NK-92 treated with Interleukin-12 subunit alpha and Interleukin-12 subunit beta, amount 100 ng/mL, for 24 hours (cell line): ENCODE measurements around the gene FCMR.

Experiments used
- DNase-seq: peaks from one replicate; lab custom pipeline; 2025; lab: John Stamatoyannopoulos, UW

Gene FCMR, protein sequence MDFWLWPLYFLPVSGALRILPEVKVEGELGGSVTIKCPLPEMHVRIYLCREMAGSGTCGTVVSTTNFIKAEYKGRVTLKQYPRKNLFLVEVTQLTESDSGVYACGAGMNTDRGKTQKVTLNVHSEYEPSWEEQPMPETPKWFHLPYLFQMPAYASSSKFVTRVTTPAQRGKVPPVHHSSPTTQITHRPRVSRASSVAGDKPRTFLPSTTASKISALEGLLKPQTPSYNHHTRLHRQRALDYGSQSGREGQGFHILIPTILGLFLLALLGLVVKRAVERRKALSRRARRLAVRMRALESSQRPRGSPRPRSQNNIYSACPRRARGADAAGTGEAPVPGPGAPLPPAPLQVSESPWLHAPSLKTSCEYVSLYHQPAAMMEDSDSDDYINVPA

GRCh38 chr1:206921772-206922265, at the start of gene FCMR:
Gene FCMR (minus strand): TSS chr1:206921941. CDS start chr1:206921854, 87 bp downstream.
- peak; percentile 32 for DNase-seq

DNA sequence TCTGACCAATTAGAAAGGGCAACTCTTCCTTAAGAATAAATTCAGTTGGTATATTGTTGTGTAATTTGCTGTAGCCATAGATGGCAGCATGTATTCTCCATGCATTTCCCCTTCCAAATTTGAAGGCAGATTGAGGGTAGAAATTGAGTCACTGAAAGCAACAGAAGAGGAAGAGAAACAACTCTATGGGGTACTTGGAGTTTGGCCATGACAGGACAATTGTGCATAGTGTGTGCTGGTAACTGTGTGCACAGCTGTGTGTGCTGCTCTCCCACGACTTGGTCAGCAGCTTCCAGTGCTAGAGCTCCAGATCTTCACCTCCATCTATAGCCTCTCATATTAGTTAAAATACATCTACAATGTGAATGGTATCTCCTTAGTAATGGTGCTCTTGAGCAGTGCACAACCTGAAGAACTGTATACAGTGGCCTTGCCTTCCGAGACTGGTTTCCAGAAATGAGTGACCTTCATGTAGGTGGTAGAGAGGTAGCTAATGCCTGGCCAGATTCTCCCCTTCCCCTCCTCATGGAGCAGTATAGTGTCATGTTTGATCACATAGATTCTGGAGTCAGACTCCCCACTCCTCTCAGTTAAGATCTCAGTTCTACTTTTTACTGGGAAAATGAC, 49.4 kb upstream of the FCMR start:
- DNase-seq: no peak

DNA sequence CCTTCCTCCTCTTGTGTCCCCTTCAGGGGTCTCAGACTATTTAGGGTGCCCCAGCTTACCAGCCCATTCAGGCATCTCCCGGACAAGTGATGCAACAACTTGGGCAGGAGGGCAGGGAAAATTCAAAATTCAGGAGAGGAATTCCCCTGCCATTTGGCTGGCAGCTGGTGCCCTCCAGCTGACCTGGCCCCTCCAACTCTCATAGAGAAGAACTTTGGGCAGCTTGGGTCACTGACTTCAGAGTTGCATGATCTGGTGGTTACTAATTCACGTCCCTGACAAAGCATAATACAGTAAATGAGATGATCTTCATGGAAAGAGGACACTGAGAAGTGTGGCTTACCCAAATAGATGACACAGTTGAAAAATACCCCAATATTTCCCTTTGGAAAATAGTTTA, 48.7 kb upstream of the FCMR start, which contains the start of gene FCAMR:
TSS of gene FCAMR (minus strand) at position 15 of the 400 bp plus-strand sequence. CDS start 335 bp downstream, outside the sequence.
- no peak for DNase-seq

GRCh38 chr1:206969090-206969489, 47.3 kb upstream of the FCMR start:
- no peak for DNase-seq

DNA sequence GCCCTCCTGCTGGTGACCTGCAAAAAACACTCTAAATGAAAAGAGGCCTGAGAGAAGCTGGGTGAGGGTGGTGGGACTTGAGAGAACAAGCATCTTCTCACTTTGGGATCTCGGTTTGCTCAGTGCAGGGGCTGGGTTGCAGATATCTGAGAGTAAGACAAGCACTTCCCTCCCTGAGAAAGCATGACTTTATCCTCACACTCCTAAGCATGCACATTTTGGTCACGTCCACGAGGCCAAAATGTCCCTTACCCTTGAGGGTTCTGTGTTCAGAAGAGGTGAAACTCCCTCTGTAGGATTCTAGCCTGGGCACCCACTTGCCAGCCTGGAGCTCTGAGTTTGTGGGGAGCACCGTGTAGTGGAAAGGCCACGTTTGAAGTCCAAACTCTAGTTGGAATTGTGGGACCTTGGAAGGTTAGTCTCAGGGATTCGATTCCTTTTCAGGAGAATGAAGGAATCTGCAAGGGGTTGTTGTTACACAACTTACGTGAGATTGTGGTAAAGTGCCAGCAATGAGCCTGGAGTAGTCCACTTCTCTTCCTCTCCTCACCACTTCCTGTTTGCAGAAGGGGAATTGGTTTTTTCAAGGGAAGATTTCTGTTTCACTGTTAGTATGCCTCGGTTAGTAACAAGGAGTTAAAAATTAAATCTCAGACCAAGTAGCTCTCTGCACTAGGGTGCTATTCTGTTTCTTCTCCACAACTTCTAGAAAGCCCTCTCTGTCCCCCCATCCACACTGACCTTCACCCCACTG, 45.5 kb upstream of the FCMR start:
- DNase-seq: no peak

DNA sequence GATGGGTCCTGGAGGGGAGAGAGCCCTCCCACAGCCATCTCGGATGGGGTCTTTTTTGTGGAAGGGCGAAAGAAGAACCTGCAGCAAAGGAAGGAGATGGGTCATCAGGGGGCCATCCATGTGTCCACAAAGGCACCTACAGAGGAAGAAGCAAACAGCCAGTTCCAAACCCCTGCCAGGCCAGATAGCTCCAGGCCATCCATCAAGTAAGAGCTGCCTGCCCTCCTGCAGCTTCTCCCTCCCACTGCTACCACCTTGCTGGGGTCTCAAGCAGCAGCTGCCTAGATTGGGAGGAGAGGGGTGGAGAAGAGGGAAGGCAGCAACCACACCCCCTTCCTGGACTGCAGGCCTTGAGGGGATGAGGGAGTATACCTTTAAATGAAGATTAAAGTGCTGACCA, 44.0 kb upstream of the FCMR start:
- DNase-seq: no peak

GRCh38 chr1:206963740-206964139, 42.0 kb upstream of the FCMR start:
- no peak for DNase-seq

DNA sequence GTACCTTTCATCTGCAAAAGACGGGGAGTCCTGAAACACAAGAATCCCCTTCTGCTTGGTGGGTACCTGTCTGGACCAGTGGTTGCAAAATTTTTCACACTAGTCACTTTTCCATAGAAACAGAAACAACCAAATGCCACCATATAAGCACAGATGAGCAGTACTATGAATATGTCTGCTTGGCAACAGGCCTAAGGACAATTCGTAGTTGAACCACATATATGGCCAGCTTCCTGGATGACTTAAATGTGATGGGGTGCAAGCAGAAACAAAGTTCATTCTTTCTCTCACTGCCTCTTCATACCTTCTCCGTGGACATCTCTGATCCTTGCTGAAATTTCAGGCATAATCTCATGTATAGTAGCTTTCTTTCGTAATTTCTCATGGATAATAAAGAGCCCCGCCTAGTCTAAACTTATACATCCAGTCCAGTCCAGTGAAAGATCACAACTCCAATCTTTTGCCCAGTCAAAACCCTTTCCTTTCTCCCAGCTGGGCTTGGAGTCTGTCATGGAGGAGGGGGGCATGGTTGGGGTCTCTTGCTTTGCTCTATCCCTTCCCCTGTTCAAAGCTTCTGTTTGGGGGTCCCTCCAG, 41.5 kb upstream of the FCMR start:
- no peak for DNase-seq

GRCh38 chr1:206962272-206962671, 40.5 kb upstream of the FCMR start:
- DNase-seq: no peak

GRCh38 chr1:206961668-206962067, 39.9 kb upstream of the FCMR start:
- DNase-seq: no peak

GRCh38 chr1:206960676-206961386, 39.1 kb upstream of the FCMR start:
- no peak for DNase-seq

- no peak for DNase-seq
These were observed 36.4 kb upstream of the FCMR start for GRCh38 chr1:206958144-206958543.

DNA sequence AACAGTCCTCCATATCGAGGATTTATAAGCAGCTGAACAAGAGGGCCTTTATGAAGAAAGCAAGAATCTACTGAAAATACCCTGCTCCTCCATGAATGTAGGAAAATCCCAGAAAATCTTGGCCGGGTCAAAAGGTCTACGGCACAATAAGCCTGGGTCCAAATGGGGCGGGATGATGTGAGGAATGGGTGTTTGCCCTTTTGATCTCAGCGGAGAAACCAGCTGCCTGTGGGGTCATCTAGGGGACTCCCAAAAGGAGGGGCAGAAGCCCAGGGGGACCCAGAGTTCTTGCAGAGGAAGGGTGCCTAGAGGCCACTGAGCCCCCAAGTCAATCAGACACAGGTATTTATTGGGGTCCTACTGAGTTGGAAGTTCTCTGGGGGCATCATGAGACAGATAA, 35.9 kb upstream of the FCMR start:
- no peak for DNase-seq

DNA sequence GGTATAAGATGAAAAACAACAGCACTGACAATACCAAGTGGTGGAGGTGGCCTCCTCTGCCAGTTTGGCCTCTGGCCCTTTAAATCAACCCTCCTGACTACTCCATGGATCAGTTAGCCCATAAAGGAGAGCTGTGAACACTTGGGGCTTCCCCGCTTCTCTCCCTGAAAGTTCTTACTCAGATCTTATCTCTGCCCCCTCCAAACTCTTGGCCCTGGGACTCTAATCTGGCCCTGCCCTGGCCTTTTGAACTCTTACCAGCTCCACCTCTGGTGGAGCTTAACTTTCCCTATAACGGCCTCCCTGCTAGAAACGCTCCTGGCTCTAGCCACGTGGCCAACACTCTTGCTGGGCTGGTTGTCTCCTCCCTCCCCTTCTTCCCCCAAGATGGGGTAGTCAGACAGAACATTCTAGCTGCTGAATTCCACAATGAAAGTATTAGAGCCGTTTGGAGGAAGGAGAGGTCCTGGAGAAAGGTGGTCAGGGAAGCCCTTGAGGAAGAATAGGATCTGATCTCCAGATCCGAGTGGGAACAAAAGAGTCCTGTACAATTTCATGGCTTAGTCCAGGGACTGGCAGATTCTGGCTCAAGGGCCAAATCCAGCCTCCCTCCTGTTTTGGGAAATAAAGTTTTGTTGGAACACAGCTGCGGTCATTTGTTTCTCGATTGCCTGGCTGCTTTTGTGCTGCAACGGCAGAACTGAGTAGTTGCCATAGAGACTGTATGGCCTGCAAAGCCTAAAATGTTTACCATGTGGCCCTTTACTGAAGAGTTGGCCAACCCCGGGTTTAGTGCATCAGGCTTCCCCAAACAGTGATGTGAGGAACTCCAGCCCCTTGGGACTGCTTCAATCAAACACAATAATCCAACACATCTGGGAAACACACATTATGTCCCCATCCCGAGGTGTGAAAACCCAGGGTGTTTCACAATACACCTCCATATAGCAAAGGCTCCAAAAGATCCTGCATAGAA, 34.0 kb upstream of the FCMR start:
- DNase-seq: no peak

DNA sequence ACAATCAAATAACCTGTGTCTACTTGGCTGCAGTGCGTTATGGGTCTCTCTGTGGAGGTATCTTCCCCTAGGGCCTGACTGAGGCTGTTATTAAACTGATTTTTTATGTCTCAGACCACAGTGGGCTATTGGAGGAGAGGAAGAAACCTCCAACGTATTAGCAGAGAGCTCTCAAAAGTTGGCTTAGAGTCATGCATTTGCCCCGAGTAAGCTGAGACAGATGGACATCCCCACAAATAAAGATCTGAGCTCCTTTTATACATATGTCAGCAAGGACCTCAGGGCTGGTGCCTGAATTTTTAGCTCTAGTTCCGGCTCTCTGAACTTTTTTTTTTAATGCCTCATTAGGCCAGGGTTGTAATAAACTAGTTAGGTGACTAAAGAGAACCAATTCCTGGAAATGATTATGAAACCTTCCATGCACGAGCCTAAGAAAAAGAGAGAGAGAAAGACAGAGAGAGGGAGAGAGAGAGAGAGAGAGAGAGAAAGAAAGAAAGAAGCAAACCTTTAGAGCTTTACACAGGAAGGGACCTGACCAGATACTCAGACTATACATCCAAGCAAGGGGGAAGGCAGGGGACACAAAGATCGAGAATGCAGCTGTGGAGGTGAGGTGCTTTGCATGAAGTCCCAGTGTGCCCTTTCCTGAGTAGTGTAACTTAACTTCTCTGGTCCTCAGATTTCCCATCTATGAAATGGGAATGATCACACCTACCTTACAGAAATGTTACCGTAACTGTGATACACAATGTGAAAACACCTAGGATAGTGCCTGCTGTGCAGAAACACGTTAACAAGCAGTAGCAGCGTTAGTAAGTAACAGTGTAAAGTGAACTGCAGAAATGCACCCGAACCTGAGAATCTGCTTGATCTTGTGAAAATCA, 33.0 kb upstream of the FCMR start:
- no peak for DNase-seq

DNA sequence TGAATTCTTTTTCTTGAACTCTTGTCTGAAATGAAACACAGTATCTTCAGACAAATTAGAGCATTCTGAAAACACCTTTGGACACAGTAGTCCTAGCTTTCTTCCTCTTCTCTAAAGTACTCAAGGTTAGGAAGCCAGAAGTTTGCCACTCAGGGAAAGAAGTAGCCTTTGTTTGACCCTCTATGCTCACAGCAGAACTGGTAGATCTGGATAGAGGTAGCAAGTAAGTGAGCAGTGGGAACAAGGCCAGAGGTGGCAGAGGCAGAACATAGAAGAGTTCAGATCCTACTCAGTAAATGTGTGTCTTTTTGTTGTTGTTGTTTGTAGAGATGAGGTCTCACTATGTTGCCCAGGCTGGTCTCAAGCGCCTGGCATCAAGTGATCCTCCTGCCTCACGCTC, 31.9 kb upstream of the FCMR start:
- no peak for DNase-seq

GRCh38 chr1:206953126-206953525, 31.4 kb upstream of the FCMR start:
- no peak for DNase-seq

DNA sequence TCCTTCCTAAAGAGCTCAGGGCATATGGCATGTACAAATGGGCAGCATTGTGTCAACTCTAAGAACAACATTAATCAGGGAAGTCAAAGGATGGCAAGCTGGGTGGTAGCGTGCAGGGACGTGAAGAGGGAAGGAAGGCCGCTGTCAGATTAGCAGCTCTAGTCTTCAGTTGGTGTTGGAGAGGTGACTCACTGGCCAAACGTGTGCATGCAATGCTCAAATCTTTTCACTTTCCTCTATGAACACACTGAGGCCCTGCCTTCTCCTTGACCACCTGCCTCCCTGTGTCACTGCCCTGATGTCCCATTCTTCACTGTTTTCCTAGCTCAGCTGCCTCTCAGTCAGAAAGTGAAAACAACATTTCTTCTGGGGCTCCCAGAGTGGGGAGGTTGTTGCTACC, 30.4 kb upstream of the FCMR start:
- no peak for DNase-seq
